BLaER1 treated with 17β-estradiol and CSF1 and Interleukin-3, amounts not matched to agents 10 nM and 100 nM (cell line): Measurements from ENCODE around the gene CASP5.

ENCODE experiments used
- H3K27ac ChIP-seq, 11 experiments: shearing (Covaris generic); formaldehyde crosslinking; 2 replicates each; pipeline ENCODE4 v1.8.1; 2022
- H3K27me3 ChIP-seq, 11 experiments: shearing (Covaris generic); formaldehyde crosslinking; 2 replicates each; pipeline ENCODE4 v1.8.1; 2022
- H3K36me3 ChIP-seq, 11 experiments: shearing (Covaris generic); formaldehyde crosslinking; 2 replicates each; pipeline ENCODE4 v1.8.1; 2022
- H3K4me1 ChIP-seq, 10 experiments: shearing (Covaris generic); formaldehyde crosslinking; 2 replicates each; pipeline ENCODE4 v1.8.1; 2022
- H3K4me2 ChIP-seq, 11 experiments: shearing (Covaris generic); formaldehyde crosslinking; 2 replicates each; pipeline ENCODE4 v1.8.1; 2022
- H3K4me3 ChIP-seq, 10 experiments: shearing (Covaris generic); formaldehyde crosslinking; 2 replicates each; pipeline ENCODE4 v1.8.1; 2022
- H3K9ac ChIP-seq, 11 experiments: shearing (Covaris generic); formaldehyde crosslinking; 2 replicates each; pipeline ENCODE4 v1.8.1; 2022
- H3K9me3 ChIP-seq, 11 experiments: shearing (Covaris generic); formaldehyde crosslinking; replicated peaks in 1 of 11; 2 replicates each; pipeline ENCODE4 v1.8.1; 2022
- H4K20me1 ChIP-seq, 11 experiments: shearing (Covaris generic); formaldehyde crosslinking; 2 replicates each; pipeline ENCODE4 v1.8.1; 2022
- Cebpa-rat ChIP-seq, 11 experiments: shearing (Covaris generic); IDR thresholded peaks; 2 replicates each; pipeline ENCODE4 v1.8.1; 2022

CASP5 gene

GRCh38 chr11:104956528-104956927 lies 66.4 kb downstream of the CASP5 start:
- no peak overlapping the region for H3K9ac ChIP-seq
- no peak overlapping the region for H3K27ac ChIP-seq
- H3K36me3 ChIP-seq = peaks cover 0 to 59% (median 0%) of the 10 kb centered on the region in 11 experiments; a peak in 6 of 22 replicates
- H3K4me1 ChIP-seq = peaks cover 0 to 44% (median 0%) of the 10 kb centered on the region in 10 experiments; a peak in 5 of 20 replicates
- H3K4me3 ChIP-seq = no peak overlapping the region
- H4K20me1 ChIP-seq = peaks cover 0 to 48% (median 0%) of the 10 kb centered on the region in 11 experiments; a peak in 3 of 22 replicates
- H3K9me3 ChIP-seq = peaks cover 0 to 8% (median 0%) of the 10 kb centered on the region in 11 experiments; a peak in 4 of 22 replicates
- peak overlapping the region in 1 of 11 experiments; percentile 69; a peak in 1 of 22 replicates for H3K4me2 ChIP-seq
- H3K27me3 ChIP-seq = no peaks in the 10 kb centered on the region
- 0 out of 22 replicates have a peak, but pooled peaks of 1 of the 11 experiments have one; percentile 30 for TF ChIP-seq Cebpa-rat (IDR thresholded peaks at IDR 0.05)

GRCh38 chr11:104946907-104947306 lies 76.1 kb downstream of the CASP5 start:
- TF ChIP-seq Cebpa-rat (IDR thresholded peaks at IDR 0.05) = no peak
- no peaks in the 10 kb centered on the region for H4K20me1 ChIP-seq
- peaks cover 0 to 13% (median 0%) of the 10 kb centered on the region in 10 experiments; a peak in 4 of 20 replicates for H3K4me1 ChIP-seq
- H3K36me3 ChIP-seq = peaks cover 0 to 100% (median 0%) of the 10 kb centered on the region in 11 experiments; a peak in 6 of 22 replicates
- H3K4me2 ChIP-seq = no peak overlapping the region
- H3K9me3 ChIP-seq = 0 out of 22 replicates have a peak, but pooled peaks cover 0 to 4% (median 0%) of the 10 kb centered on the region in 11 experiments
- H3K4me3 ChIP-seq = no peak overlapping the region
- no peak overlapping the region for H3K9ac ChIP-seq
- H3K27ac ChIP-seq = no peak overlapping the region
- no peaks in the 10 kb centered on the region for H3K27me3 ChIP-seq
